CD8-positive, alpha-beta memory T cell (primary cell): Measurements from ENCODE around the gene RPL11. TPM values are rescaled to one million over a fixed set of nuclear protein-coding genes. Genes with fewer than 3 reads are reported as not detected.
"Not testable (repeated sequence)": the region's sequence is repeated elsewhere in the genome, so short reads cannot be mapped to it uniquely, and the experiment has no call there.

Source experiments
- CTCF ChIA-PET: fragments of 350-600 bp; sonication (Branson Sonifier 250); formaldehyde crosslinking; loops from one replicate; lab custom pipeline; 2021; ENCODE audit warnings: antibody characterized with exemption; lab: Charles Lee
- POLR2A ChIA-PET: fragments of 350-600 bp; sonication (Branson Sonifier 250); formaldehyde crosslinking; loops from one replicate; lab custom pipeline; 2021; ENCODE audit warnings: antibody characterized with exemption; lab: Charles Lee
- DNase-seq, 5 donors: peaks; one replicate each; pipeline versions ENCODE4 v3.0.0 to v3.0.0-alpha.2; 2020 to 2022; ENCODE audit warnings: mixed read lengths in 1 of 5
- H3K27ac ChIP-seq: one replicate; pipeline ENCODE4 v1.7.0; 2013; ENCODE audit warnings: low read depth, mild to moderate bottlenecking, low read length, moderate library complexity
- H3K27me3 ChIP-seq: 2 replicates; pipeline ENCODE4 v1.7.0; 2013; ENCODE audit warnings: low read length, mild to moderate bottlenecking; ENCODE audit not compliant: insufficient read depth, poor library complexity, severe bottlenecking
- H3K36me3 ChIP-seq: 2 replicates; pipeline ENCODE4 v1.7.0; 2013; ENCODE audit warnings: mild to moderate bottlenecking, low read length, moderate library complexity; ENCODE audit not compliant: insufficient read depth
- H3K4me1 ChIP-seq: 2 replicates; pipeline ENCODE4 v1.7.0; 2013; ENCODE audit warnings: mild to moderate bottlenecking, low read length, moderate library complexity; ENCODE audit not compliant: insufficient read depth
- H3K4me3 ChIP-seq: 2 replicates; pipeline ENCODE4 v1.7.0; 2013; ENCODE audit warnings: mild to moderate bottlenecking, low read length
- H3K9me3 ChIP-seq: 2 replicates; pipeline ENCODE4 v1.7.0; 2013; ENCODE audit warnings: mild to moderate bottlenecking, low read length
- H3K27ac Mint-ChIP-seq, 8 donors: one replicate each; pipeline ENCODE4 v1.8.0; 2020 to 2021; ENCODE audit warnings: mixed read lengths in 8 of 8, mild to moderate bottlenecking in 6 of 8, inconsistent platforms in 3 of 8, moderate library complexity in 3 of 8
- H3K27me3 Mint-ChIP-seq, 2 donors: one replicate each; pipeline ENCODE4 v1.8.0; 2020 to 2021; ENCODE audit warnings: mixed read lengths in 2 of 2, mild to moderate bottlenecking in 1 of 2, moderate library complexity in 1 of 2
- H3K36me3 Mint-ChIP-seq, 3 donors: one replicate each; pipeline ENCODE4 v1.8.0; 2020 to 2021; ENCODE audit warnings: mixed read lengths in 3 of 3, inconsistent platforms in 1 of 3, mild to moderate bottlenecking in 1 of 3
- H3K4me1 Mint-ChIP-seq, 3 donors: one replicate each; pipeline ENCODE4 v1.8.0; 2020 to 2021; ENCODE audit warnings: mixed read lengths in 3 of 3, inconsistent platforms in 1 of 3, mild to moderate bottlenecking in 1 of 3
- H3K4me3 Mint-ChIP-seq, 7 donors: one replicate each; pipeline ENCODE4 v1.8.0; 2020 to 2021; ENCODE audit warnings: mixed read lengths in 7 of 7, mild to moderate bottlenecking in 6 of 7, moderate library complexity in 4 of 7, inconsistent platforms in 2 of 7
- H3K9me3 Mint-ChIP-seq, 5 donors: one replicate each; pipeline ENCODE4 v1.8.0; 2020 to 2022; ENCODE audit warnings: mixed read lengths in 5 of 5, mild to moderate bottlenecking in 3 of 5, moderate library complexity in 2 of 5, inconsistent platforms in 1 of 5
- polyA plus RNA-seq: library from polyadenylated mRNA; unstranded; fragments of 300-500 nt; fragmentation: Illumina TruSeq; gene quantifications from one replicate; pipeline ENCODE4 v1.2.3, GENCODE V29; 2021
- total RNA-seq, 2 experiments: library from RNA; stranded (reverse); gene quantifications; one replicate each; pipeline ENCODE4 v1.2.3, GENCODE V29; 2021

The RPL11 gene
- total and polyA plus RNA-seq, 3 experiments from 2014 or later = 1,119 to 1,292 (median 1,242) TPM

DNA sequence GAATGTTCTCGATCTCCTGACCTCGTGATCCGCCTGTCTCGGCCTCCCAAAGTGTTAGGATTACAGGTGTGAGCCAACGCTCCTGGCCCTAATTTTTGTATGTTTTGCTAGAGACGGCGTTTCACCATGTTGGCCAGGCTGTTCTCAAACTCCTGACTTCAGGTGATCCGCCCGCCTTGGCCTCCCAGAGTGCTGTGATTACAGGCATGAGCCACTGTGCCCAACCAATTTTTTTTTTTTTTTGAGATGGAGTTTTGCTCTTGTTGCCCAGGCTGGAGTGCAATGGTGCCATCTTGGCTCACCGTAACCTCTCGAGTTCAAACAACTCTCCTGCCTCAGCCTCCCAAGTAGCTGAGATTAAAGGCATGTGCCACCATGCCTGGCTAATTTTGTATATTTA, 42.4 kb upstream of the RPL11 start:
- POLR2A ChIA-PET = interaction anchor here (0.7 kb wide), 1 partner anchor 986 kb away, joined by 3 read pairs; no protein-coding TSS in a partner anchor

DNA sequence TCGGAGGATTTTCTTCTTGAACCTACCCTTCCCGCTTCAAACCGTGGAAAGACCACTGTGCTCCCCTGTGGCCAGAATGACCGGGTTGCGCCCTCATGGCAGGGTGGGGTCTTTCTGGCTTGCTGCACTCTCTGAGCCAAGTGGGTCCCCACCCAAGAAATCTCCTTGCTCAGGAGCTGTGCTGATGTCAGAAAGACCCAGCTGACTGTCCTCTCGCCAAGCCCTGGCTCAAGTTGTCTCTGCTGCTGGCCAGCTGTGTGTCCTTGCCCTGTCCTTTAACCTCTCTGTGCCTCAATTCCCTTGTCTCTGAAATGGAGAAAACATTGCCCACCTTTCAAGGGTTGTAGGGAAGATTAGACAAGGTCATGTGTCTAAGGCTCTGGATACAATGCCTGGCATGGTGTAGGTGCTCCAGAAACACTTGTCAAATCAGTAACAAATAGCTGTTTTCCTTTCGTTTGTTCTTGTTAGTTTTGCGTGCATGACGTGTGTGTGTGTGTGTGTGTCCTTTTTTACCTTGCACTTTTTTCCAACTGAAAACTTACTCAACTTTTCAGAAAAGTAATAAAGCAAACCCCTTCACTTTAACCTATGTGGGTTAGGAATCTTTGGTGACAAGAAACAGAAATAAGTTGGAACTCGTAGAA, 41.1 kb upstream of the RPL11 start:
- H3K27ac Mint-ChIP-seq = no peak overlapping the region
- no peaks in the 10 kb centered on the region for H3K9me3 Mint-ChIP-seq

More for the DNA sequence above, 42.4 kb upstream of the RPL11 start:
- H3K9me3 ChIP-seq, H3K4me3 ChIP-seq, DNase-seq, H3K27me3 ChIP-seq, H3K27ac Mint-ChIP-seq, H3K36me3 Mint-ChIP-seq, H3K4me1 Mint-ChIP-seq, H3K27ac ChIP-seq, H3K9me3 Mint-ChIP-seq, H3K4me3 Mint-ChIP-seq, H3K4me1 ChIP-seq, H3K36me3 ChIP-seq: not testable (repeated sequence)
- CTCF ChIA-PET = interaction anchor here (1.3 to 1.4 kb wide), 2 partner anchors 12 to 14 kb away, joined by 4 to 6 read pairs; no protein-coding TSS in a partner anchor
- peaks cover 11 to 17% of the 10 kb centered on the region in 2 donors for H3K27me3 Mint-ChIP-seq

DNA sequence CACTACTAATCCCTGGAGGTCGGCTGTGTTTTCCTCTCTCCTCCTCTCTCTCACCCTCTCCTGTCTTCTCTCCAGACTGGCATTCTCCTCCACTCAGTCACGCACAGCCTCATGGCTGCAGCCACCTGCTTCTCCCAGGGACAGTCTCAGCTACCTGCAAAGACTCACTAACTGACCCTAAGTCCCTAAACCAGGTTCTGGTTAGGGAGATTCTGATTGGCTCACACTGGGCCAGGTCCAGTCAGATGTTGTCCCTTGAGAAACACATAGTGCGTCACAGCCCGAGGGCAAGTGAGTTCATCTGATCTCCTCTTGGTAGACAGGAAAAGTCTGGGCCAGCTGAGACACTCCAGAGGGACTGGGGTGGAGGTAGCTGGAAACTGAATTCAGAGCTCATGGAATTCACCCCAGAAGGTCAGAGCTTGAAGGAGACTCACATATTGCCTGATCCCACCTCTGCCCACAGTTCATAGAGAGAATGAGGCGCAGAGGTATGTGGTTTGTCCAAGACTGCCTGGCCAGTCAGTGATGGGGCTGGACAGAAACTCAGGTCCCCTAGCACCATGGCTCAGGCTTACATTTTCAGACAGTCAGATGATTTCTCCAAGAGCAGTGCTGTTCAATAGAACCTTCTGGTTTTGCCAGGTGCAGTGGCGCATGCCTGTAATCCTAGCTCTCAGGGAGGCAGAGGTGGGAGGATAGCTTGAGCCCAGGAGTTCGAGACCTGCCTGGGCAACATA, 40.4 kb upstream of the RPL11 start:
- Histone ChIP-seq H3K27ac (no peak overlapping the region), H3K4me1 (no peaks in the 10 kb centered on the region), H3K36me3 (no peaks in the 10 kb centered on the region), H3K27me3 (peaks cover 5% of the 10 kb centered on the region), H3K9me3 (no peaks in the 10 kb centered on the region), H3K4me3 (no peak overlapping the region)
- Mint-ChIP-seq H3K9me3 (no peaks in the 10 kb centered on the region), H3K27me3 (peaks cover 17 to 19% of the 10 kb centered on the region in 2 donors), H3K27ac (no peak overlapping the region), H3K4me3 (no peak overlapping the region), H3K36me3 (no peaks in the 10 kb centered on the region), H3K4me1 (no peaks in the 10 kb centered on the region)
- no peak for DNase-seq
- CTCF ChIA-PET = interaction anchor here (0.6 kb wide), 1 partner anchor 14 kb away, joined by 5 read pairs; no protein-coding TSS in a partner anchor
- POLR2A ChIA-PET = no interaction called here

More for the DNA sequence above, 41.1 kb upstream of the RPL11 start:
- no peaks in the 10 kb centered on the region for H3K4me1 Mint-ChIP-seq
- no peaks in the 10 kb centered on the region for H3K36me3 ChIP-seq
- no peaks in the 10 kb centered on the region for H3K4me1 ChIP-seq
- H3K4me3 ChIP-seq = no peak overlapping the region
- no peaks in the 10 kb centered on the region for H3K36me3 Mint-ChIP-seq
- no peak overlapping the region for H3K4me3 Mint-ChIP-seq
- POLR2A ChIA-PET = no interaction called here
- H3K27me3 Mint-ChIP-seq = peaks cover 17 to 18% of the 10 kb centered on the region in 2 donors
- H3K27me3 ChIP-seq = peaks cover 5% of the 10 kb centered on the region
- no peaks in the 10 kb centered on the region for H3K9me3 ChIP-seq
- H3K27ac ChIP-seq = no peak overlapping the region
- DNase-seq = no peak
- CTCF ChIA-PET = interaction anchor here (1.4 kb wide), 1 partner anchor 13 kb away, joined by 6 read pairs; no protein-coding TSS in a partner anchor

DNA sequence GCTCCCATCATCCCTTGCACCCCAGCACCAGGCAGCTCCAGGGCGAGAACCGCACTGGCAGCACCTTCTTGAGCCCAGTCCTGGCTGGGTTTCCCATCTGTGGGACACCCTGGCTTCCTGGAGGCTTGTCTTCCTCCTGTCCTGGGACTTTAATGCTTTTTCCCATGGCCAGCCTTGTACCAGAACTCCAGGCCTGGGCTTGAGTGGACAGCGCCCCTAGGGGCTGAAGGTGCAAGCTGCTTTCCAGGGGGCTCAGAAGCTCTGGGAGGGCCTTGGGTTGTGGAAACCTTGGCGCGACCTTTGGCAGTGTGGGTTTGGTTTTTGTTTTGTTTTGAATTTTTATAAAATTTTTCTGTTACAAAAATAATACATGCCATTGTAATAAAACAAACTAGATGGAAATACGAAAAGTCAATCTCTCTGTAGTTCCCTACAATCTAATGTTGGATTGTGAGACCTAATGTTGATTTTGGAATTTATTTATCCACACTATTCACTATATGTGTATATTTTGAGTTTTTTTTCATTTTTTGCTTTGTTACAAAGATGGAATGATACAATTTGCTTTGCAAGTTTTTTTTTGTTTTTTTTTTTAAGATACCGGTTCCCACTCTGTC, 33.8 kb upstream of the RPL11 start:
- Histone ChIP-seq H3K4me1 (no peaks in the 10 kb centered on the region), H3K27ac (no peak overlapping the region), H3K27me3 (no peaks in the 10 kb centered on the region), H3K4me3 (no peak overlapping the region), H3K9me3 (no peaks in the 10 kb centered on the region), H3K36me3 (no peaks in the 10 kb centered on the region)
- Mint-ChIP-seq H3K4me3 (no peak overlapping the region), H3K27me3 (peaks cover 12 to 32% of the 10 kb centered on the region in 2 donors), H3K36me3 (no peaks in the 10 kb centered on the region), H3K9me3 (no peaks in the 10 kb centered on the region), H3K4me1 (no peaks in the 10 kb centered on the region), H3K27ac (no peak overlapping the region)
- peak in 2 of 5 donors; percentile 7 to 17 for DNase-seq
- CTCF ChIA-PET = interaction anchor here (0.6 to 1.5 kb wide), 7 partner anchors 11 to 161 kb away, joined by 3 to 5 read pairs (median 4); no protein-coding TSS in a partner anchor
- POLR2A ChIA-PET = no interaction called here

DNA sequence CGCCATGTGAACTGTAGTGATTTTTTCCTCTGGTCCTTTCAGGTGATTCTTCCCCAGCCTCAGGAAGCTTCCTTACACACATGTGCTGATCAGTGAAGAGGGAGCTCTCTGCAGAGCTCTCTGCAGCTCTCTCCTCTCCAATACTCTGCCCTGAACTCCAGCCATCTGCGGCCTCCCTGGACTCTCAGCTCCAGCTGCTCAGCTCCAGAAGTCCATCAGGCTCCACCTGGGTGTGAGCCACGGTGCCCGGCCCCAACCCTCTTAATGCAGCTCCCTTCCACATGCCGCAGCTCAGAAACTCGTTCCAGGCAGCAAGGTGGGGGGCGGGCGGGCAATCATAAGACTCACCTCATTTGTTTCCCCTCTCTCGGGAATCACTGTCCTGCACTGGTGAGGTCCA, 30.9 kb upstream of the RPL11 start:
- CTCF ChIA-PET = interaction anchor here (1.5 kb wide), 1 partner anchor 23 kb away, joined by 4 read pairs; no protein-coding TSS in a partner anchor
- peak overlapping the region in 1 of 8 donors; percentile 12 for H3K27ac Mint-ChIP-seq
- H3K4me3 Mint-ChIP-seq = no peak overlapping the region
- no peaks in the 10 kb centered on the region for H3K36me3 Mint-ChIP-seq
- no peak for DNase-seq
- POLR2A ChIA-PET = no interaction called here
- Histone ChIP-seq H3K27me3 (no peaks in the 10 kb centered on the region), H3K27ac (no peak overlapping the region), H3K4me3 (no peak overlapping the region), H3K9me3 (no peaks in the 10 kb centered on the region), H3K36me3 (no peaks in the 10 kb centered on the region), H3K4me1 (no peaks in the 10 kb centered on the region)
- H3K9me3 Mint-ChIP-seq = no peaks in the 10 kb centered on the region
- H3K4me1 Mint-ChIP-seq = peaks cover 6 to 9% (median 7%) of the 10 kb centered on the region in 3 donors
- peaks cover 7 to 22% of the 10 kb centered on the region in 2 donors for H3K27me3 Mint-ChIP-seq

DNA sequence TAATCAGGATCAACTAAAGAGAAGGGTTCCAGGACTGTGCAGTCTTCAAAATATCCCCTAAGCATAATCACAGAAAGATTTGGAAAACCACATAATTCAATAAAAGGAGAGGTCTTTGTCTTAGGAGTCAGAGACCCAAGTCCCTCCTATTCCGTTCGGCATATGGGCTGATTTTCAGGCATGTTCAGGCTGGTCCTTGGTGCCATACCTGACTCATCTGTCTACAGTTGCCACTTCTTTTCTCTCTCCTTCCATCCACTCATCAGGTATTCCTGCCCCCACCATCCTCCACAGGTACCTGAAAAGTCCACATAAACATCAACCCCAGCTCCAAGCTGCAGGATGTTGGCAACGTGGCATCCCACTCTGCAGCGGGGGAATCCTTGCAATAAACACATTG, 29.7 kb upstream of the RPL11 start:
- H3K36me3 ChIP-seq = no peaks in the 10 kb centered on the region

DNA sequence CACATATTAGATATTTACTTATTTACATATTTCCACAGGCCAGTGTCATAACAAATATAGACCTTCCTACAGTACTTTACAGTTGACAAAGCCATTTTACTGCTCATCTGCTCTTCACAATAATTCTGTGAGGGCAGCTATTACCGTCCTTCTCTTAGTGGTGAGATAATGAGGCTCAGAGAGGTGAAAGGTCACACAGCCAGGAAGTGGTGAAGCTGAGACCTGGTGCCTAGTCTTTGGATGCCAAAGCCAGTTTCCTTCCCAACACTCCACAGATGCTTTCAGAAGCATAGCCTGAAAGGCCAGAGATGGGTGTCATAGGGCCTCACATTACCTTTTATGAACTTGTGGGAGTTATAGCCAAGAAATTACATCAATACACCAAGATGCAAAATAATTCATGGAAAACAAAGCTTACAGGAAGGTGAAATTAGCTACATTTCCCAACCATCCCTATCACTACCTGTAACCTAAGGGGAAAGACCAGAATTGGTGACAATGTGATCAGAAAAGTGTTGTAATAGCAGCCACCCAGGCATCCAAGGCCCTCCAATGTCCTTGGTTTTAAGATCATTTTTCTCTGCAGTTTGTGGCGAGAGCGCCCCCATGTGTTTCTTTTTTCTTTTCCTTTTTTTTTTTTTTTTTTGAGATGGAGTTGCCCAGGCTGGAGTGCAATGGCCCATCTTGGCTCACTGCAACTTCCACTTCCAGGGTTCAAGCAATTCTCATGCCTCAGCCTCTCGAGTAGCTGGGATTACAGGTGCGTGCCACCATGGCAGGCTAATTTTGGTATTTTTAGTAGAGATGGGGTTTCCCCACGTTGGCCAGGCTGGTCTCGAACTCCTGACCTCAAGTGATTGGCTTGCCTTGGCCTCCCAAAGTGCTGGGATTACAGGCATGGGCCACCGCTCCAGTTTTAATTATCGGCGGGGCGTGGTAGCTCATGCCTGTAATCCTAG, 26.5 kb upstream of the RPL11 start:
- no peaks in the 10 kb centered on the region for H3K27me3 ChIP-seq
- Mint-ChIP-seq H3K27me3 (peaks cover 7 to 18% of the 10 kb centered on the region in 2 donors), H3K4me3 (no peak overlapping the region), H3K36me3 (no peaks in the 10 kb centered on the region), H3K4me1 (peaks cover 6 to 9% (median 7%) of the 10 kb centered on the region in 3 donors), H3K9me3 (no peaks in the 10 kb centered on the region), H3K27ac (peak overlapping the region in 3 of 8 donors; percentile 24 to 52 (median 30))
- no peak overlapping the region for H3K27ac ChIP-seq
- DNase-seq = no peak
- H3K4me1 ChIP-seq = no peaks in the 10 kb centered on the region
- ChIA-PET CTCF (interaction anchor here (0.7 to 1.5 kb wide), 3 partner anchors 12 to 119 kb away, joined by 3 to 5 read pairs (median 3); no protein-coding TSS in a partner anchor), POLR2A (no interaction called here)
- H3K36me3 ChIP-seq = no peaks in the 10 kb centered on the region
- H3K4me3 ChIP-seq = no peak overlapping the region
- H3K9me3 ChIP-seq = no peaks in the 10 kb centered on the region

More for the DNA sequence above, 29.7 kb upstream of the RPL11 start:
- H3K4me1 Mint-ChIP-seq = peaks cover 6 to 9% (median 7%) of the 10 kb centered on the region in 3 donors
- no peak overlapping the region for H3K4me3 Mint-ChIP-seq
- ChIA-PET POLR2A (no interaction called here), CTCF (no interaction called here)
- peaks cover 7 to 22% of the 10 kb centered on the region in 2 donors for H3K27me3 Mint-ChIP-seq
- H3K27ac Mint-ChIP-seq = no peak overlapping the region
- H3K4me3 ChIP-seq = no peak overlapping the region
- H3K27ac ChIP-seq = no peak overlapping the region
- no peaks in the 10 kb centered on the region for H3K27me3 ChIP-seq
- H3K9me3 ChIP-seq = no peaks in the 10 kb centered on the region
- no peaks in the 10 kb centered on the region for H3K9me3 Mint-ChIP-seq
- no peaks in the 10 kb centered on the region for H3K36me3 Mint-ChIP-seq
- H3K4me1 ChIP-seq = no peaks in the 10 kb centered on the region
- no peak for DNase-seq
